Sigmoid colon (tissue), 4 donors: ENCODE data around the gene PTPRD.

ENCODE experiments used
- EP300 ChIP-seq, 4 donors: sonication (generic); formaldehyde crosslinking; IDR thresholded peaks; one replicate each; pipeline ENCODE4 v1.6.1; 2017; ENCODE audit warnings: antibody characterized with exemption in 4 of 4
- POLR2A ChIP-seq, 2 donors: fragments of 450-650 bp; IDR thresholded peaks; one replicate each; pipeline ENCODE4 v1.6.1; 2016; ENCODE audit warnings: antibody characterized with exemption in 2 of 2, mild to moderate bottlenecking in 2 of 2, moderate library complexity in 2 of 2
- POLR2AphosphoS5 ChIP-seq, 4 donors: sonication (generic); formaldehyde crosslinking; IDR thresholded peaks; one replicate each; pipeline ENCODE4 v1.6.1; 2017; ENCODE audit warnings: antibody characterized with exemption in 4 of 4
- TF ChIP-seq, protein P1 (sequence below), 4 experiments: fragments of 450-650 bp in 3 of 4; fragments of 200-600 bp in 1 of 4; IDR thresholded peaks; one replicate each; pipeline ENCODE4 v1.5.1; 2016 to 2019; ENCODE audit warnings: antibody characterized with exemption in 4 of 4, mild to moderate bottlenecking in 3 of 4, moderate library complexity in 2 of 4

DNA sequence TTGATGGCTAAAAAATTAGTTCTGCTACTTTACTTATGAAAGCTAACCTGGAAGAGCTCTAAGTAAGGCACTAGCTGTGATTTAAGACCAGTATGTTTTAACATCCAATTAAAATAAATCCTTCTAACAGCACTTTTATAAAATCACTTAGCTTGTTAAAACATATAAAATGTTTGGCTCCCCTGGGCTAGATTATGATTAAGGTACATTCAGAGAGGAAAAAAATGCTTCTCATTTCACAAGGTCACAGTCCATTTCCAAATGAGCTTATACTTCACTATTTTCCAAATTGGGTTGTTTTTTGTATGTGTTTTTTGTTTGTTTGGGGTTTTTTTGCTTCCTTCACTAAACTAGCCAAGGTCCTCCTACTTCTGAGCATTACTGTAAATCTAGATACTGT, 1938.3 kb downstream of the PTPRD start:
- TF ChIP-seq POLR2AphosphoS5 (IDR thresholded peaks at IDR 0.05), result no peak
- TF ChIP-seq, protein P1, sequence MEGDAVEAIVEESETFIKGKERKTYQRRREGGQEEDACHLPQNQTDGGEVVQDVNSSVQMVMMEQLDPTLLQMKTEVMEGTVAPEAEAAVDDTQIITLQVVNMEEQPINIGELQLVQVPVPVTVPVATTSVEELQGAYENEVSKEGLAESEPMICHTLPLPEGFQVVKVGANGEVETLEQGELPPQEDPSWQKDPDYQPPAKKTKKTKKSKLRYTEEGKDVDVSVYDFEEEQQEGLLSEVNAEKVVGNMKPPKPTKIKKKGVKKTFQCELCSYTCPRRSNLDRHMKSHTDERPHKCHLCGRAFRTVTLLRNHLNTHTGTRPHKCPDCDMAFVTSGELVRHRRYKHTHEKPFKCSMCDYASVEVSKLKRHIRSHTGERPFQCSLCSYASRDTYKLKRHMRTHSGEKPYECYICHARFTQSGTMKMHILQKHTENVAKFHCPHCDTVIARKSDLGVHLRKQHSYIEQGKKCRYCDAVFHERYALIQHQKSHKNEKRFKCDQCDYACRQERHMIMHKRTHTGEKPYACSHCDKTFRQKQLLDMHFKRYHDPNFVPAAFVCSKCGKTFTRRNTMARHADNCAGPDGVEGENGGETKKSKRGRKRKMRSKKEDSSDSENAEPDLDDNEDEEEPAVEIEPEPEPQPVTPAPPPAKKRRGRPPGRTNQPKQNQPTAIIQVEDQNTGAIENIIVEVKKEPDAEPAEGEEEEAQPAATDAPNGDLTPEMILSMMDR (IDR thresholded peaks at IDR 0.05), result no peak
- TF ChIP-seq POLR2A (IDR thresholded peaks at IDR 0.05), result no peak
- no peak for TF ChIP-seq EP300 (IDR thresholded peaks at IDR 0.05)
